GM10266 (cell line): ENCODE results near the gene SEC61A1.

Experiments used
- DNase-seq: peaks from one replicate; pipeline ENCODE4 v3.0.0; 2012; ENCODE audit errors: extremely low spot score
- CTCF ChIP-seq: IDR thresholded peaks from 2 replicates; pipeline ENCODE4 v1.5.1; 2012; ENCODE audit warnings: mild to moderate bottlenecking, low read depth; ENCODE audit not compliant: control insufficient read depth, insufficient read depth; ENCODE audit errors: missing control alignments

The SEC61A1 gene

GRCh38 chr3:128067489-128067888 is 15.3 kb downstream of the SEC61A1 start:
- no peak for DNase-seq
- TF ChIP-seq CTCF, result no peak

- DNase-seq, result no peak
These were observed 16.0 kb downstream of the SEC61A1 start for GRCh38 chr3:128068156-128068620.

GRCh38 chr3:128069271-128069670 is 17.0 kb downstream of the SEC61A1 start:
- DNase-seq, result no peak
- TF ChIP-seq CTCF, result no peak

More at GRCh38 chr3:128068156-128068620, 16.0 kb downstream of the SEC61A1 start:
- peak; percentile 42 for TF ChIP-seq CTCF

- no peak for DNase-seq
- no peak for TF ChIP-seq CTCF
These were observed 18.8 kb downstream of the SEC61A1 start for GRCh38 chr3:128070898-128071591.

- DNase-seq, result no peak
- no peak for TF ChIP-seq CTCF
These were observed 19.7 kb downstream of the SEC61A1 start for GRCh38 chr3:128071771-128072453.

GRCh38 chr3:128072454-128073184 is 20.4 kb downstream of the SEC61A1 start:
- DNase-seq, result no peak
- no peak for TF ChIP-seq CTCF
